ENCODE measurements around the gene INTS1.

INTS1 gene

DNA sequence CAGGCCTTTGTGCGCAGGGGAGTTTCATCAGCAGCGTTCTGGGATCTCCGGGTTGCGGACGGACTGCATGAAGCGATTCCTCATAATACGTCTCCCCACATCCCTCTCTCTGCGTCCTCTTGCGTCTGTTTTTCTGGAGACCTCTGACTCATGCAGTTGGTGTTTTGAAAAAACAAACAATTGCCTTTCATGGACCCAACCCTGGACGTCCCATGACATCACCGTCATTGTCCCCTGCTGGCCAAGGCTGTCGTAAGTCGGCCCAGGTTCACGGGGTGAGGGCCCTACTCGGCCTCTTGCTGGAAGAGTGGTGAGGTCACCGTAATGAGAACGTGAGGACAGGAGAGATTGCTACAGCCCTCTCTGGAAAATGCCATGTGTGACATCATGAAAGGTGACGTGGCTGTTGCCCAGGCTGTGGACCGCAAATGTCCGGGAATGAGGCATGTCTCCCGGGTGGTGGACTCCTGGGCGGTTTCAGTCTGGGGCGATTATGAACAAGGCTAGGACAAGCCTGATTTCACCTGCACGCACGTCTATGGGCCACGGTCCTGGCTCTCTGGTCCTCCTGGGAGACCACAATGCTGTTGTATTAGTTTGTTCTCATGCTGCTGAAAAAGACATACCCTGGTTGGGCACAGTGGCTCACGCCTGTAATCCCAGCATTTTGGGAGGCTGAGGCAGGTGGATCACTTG, 16.5 kb upstream of the INTS1 start:
- TF ChIP-seq, protein P1, sequence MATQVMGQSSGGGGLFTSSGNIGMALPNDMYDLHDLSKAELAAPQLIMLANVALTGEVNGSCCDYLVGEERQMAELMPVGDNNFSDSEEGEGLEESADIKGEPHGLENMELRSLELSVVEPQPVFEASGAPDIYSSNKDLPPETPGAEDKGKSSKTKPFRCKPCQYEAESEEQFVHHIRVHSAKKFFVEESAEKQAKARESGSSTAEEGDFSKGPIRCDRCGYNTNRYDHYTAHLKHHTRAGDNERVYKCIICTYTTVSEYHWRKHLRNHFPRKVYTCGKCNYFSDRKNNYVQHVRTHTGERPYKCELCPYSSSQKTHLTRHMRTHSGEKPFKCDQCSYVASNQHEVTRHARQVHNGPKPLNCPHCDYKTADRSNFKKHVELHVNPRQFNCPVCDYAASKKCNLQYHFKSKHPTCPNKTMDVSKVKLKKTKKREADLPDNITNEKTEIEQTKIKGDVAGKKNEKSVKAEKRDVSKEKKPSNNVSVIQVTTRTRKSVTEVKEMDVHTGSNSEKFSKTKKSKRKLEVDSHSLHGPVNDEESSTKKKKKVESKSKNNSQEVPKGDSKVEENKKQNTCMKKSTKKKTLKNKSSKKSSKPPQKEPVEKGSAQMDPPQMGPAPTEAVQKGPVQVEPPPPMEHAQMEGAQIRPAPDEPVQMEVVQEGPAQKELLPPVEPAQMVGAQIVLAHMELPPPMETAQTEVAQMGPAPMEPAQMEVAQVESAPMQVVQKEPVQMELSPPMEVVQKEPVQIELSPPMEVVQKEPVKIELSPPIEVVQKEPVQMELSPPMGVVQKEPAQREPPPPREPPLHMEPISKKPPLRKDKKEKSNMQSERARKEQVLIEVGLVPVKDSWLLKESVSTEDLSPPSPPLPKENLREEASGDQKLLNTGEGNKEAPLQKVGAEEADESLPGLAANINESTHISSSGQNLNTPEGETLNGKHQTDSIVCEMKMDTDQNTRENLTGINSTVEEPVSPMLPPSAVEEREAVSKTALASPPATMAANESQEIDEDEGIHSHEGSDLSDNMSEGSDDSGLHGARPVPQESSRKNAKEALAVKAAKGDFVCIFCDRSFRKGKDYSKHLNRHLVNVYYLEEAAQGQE (IDR thresholded peaks at IDR 0.05; ENCODE audit: insufficient read depth in 1 of 2, low read depth in 2 of 2, low read length in 2 of 2), result no peak
- TF ChIP-seq POLR2AphosphoS5 (IDR thresholded peaks at IDR 0.05; ENCODE audit: low read depth, low read length) (no peak), SIN3A (IDR thresholded peaks at IDR 0.05; ENCODE audit: borderline replicate concordance, insufficient read depth, low read length) (no peak), FOXP2 (optimal IDR thresholded peaks at IDR 0.05; ENCODE audit: borderline replicate concordance, extremely low read depth, extremely low read length, insufficient read depth) (peak; percentile 94)

DNA sequence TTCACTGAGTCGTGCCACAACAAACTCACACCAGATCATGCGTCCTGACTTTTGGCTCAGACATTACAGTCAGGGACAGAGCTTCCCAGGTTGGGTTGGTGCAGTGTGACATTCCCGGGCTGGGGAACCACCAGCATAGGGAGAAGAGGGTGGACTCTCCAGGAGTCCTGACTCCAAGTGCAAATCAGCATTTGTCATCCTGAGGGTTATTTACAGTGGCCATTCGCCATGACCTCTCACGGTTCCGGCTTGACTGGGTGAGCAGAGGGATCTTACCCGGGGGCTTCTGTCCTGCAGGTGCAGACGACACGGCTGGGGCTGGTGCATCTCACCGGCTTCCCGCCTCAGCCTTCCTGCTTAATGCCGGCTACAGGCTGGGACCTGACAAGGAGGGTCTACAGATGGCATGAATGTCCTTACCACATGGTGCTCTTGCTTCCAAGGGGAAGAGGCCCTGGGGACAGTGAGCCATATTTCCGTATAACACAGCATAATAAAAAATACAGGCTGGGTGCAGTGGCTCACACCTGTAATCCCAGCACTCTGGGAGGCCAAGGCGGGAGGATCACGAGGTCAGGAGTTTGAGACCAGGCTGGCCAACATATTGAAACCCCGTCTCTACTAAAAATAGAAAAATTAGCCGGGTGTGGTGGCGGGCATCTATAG, 12.5 kb upstream of the INTS1 start:
- TF ChIP-seq, protein P1 (IDR thresholded peaks at IDR 0.05; ENCODE audit: insufficient read depth in 1 of 2, low read depth in 2 of 2, low read length in 2 of 2), result no peak
- TF ChIP-seq POLR2AphosphoS5 (IDR thresholded peaks at IDR 0.05; ENCODE audit: low read depth, low read length) (no peak), FOXP2 (optimal IDR thresholded peaks at IDR 0.05; ENCODE audit: borderline replicate concordance, extremely low read depth, extremely low read length, insufficient read depth) (no peak), TAF1 (IDR thresholded peaks at IDR 0.05; ENCODE audit: borderline replicate concordance, insufficient read depth, low read length) (no peak), SIN3A (IDR thresholded peaks at IDR 0.05; ENCODE audit: borderline replicate concordance, insufficient read depth, low read length) (no peak)

DNA sequence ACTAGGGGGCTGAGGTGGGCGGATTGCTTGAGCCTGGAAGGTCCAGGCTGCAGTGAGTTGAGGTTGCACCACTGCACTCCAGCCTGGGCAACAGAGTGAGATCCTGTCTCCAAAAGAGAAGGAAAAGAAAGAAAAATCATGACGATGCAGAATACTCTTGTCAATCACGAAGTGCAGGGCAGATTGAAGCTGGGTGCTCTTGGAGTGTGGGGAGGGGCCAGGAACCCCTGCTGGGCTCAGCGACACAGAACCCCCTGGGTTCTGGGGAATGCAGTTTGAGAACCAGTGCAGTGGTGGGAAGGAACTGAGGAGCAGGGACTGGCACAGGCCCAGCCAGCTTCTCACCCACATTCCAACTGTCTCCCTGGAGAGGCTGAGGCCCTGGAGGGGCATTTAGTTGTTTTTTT, 10.8 kb upstream of the INTS1 start:
- TF ChIP-seq FOXP2 (optimal IDR thresholded peaks at IDR 0.05; ENCODE audit: borderline replicate concordance, extremely low read depth, extremely low read length, insufficient read depth) (no peak), TAF1 (IDR thresholded peaks at IDR 0.05; ENCODE audit: borderline replicate concordance, insufficient read depth, low read length) (no peak), POLR2AphosphoS5 (IDR thresholded peaks at IDR 0.05; ENCODE audit: low read depth, low read length) (no peak), SIN3A (IDR thresholded peaks at IDR 0.05; ENCODE audit: borderline replicate concordance, insufficient read depth, low read length) (no peak)
- TF ChIP-seq, protein P1 (IDR thresholded peaks at IDR 0.05; ENCODE audit: insufficient read depth in 1 of 2, low read depth in 2 of 2, low read length in 2 of 2), result no peak

DNA sequence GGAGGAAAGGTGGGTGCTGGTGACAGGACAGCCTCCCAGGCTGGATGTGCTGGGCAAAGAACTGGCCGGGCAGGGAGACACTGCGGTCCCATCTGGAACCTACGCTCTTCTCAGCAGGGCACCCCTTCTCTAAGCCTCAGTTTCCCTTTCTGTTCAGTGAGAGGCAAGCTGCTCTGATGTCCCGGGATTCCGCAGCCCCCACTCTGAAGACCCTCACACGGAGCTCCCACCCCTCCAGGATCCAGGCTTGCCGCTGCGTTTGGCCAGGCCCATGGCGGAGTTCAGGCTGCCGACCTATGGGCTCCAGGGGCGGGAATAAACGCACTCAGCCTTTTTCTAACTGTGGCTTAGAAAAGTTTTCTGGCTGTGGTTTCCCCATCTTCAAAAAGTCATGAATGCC, 10.2 kb upstream of the INTS1 start:
- TF ChIP-seq POLR2AphosphoS5 (IDR thresholded peaks at IDR 0.05; ENCODE audit: low read depth, low read length) (no peak), FOXP2 (optimal IDR thresholded peaks at IDR 0.05; ENCODE audit: borderline replicate concordance, extremely low read depth, extremely low read length, insufficient read depth) (no peak), TAF1 (IDR thresholded peaks at IDR 0.05; ENCODE audit: borderline replicate concordance, insufficient read depth, low read length) (no peak), SIN3A (IDR thresholded peaks at IDR 0.05; ENCODE audit: borderline replicate concordance, insufficient read depth, low read length) (no peak)
- TF ChIP-seq, protein P1 (IDR thresholded peaks at IDR 0.05; ENCODE audit: insufficient read depth in 1 of 2, low read depth in 2 of 2, low read length in 2 of 2), result no peak

Data from PFSK-1 (cell line).